Kidney epithelial cell (primary cell): ENCODE data around the gene MARK3. TPM values are rescaled to one million over a fixed set of nuclear protein-coding genes. Genes with fewer than 3 reads are reported as not detected.
A peak's percentile ranks its signal among the peaks of the same experiment; 100 is the strongest.

Experiments
- DNase-seq: peaks from one replicate; pipeline ENCODE4 v3.0.0-alpha.2; 2010; ENCODE audit warnings: low read depth
- H3K27me3 ChIP-seq: 2 replicates; pipeline ENCODE4 v1.6.0; 2011; ENCODE audit warnings: low read length; ENCODE audit not compliant: control insufficient read depth, insufficient read depth
- H3K36me3 ChIP-seq: 2 replicates; pipeline ENCODE4 v1.5.1; 2011; ENCODE audit warnings: low read length; ENCODE audit not compliant: control insufficient read depth, insufficient read depth
- H3K4me3 ChIP-seq: 2 replicates; pipeline ENCODE4 v1.5.1; 2011; ENCODE audit warnings: low read depth, mild to moderate bottlenecking, control low read depth, low read length
- CTCF ChIP-seq: IDR thresholded peaks from 2 replicates; pipeline ENCODE4 v1.5.1; 2011; ENCODE audit warnings: mild to moderate bottlenecking, moderate library complexity, low read length, control low read depth, inconsistent platforms; ENCODE audit not compliant: insufficient read depth, poor library complexity, severe bottlenecking
- total RNA-seq: library from RNA; depleted of rRNA; stranded (reverse); fragments of >200 nt; gene quantifications from 2 replicates; pipeline ENCODE4 v1.2.3, GENCODE V29; 2015

Gene MARK3
- total RNA-seq, 1 donor from 2014 or later, result 74.1 TPM

GRCh38 chr14:103529383-103530365 is 144.5 kb downstream of the MARK3 start:
- no peak for TF ChIP-seq CTCF
- Histone ChIP-seq H3K27me3 (no peaks in the 10 kb centered on the region), H3K4me3 (peak overlapping the region; percentile 91), H3K36me3 (no peaks in the 10 kb centered on the region)
- no peak for DNase-seq

DNA sequence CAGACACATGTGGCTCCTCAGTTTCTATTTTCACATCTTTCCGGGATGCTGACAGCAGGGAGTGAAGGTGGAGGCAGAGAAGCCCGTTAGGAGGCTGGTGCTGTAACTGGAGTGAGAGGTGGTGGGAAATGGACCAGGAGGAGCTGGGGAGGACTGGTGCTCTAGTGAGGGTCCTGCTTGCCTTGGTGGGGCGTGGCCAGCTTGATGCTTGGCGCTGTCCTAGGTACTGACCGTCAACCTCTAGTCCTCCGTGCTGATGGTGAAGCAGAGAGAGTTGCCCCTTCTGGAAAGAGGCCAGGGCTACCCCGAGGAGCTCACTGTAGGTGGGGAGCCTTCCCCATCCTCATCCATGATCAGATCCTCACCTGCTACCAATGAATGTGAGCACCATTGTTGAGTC is 145.2 kb downstream of the MARK3 start:
- DNase-seq, result no peak
- Histone ChIP-seq H3K27me3 (no peaks in the 10 kb centered on the region), H3K4me3 (no peak overlapping the region), H3K36me3 (no peaks in the 10 kb centered on the region)
- TF ChIP-seq CTCF, result no peak

GRCh38 chr14:103530831-103531230 is 145.6 kb downstream of the MARK3 start:
- DNase-seq, result no peak
- no peaks in the 10 kb centered on the region for H3K27me3 ChIP-seq
- TF ChIP-seq CTCF, result no peak
- no peak overlapping the region for H3K4me3 ChIP-seq
- H3K36me3 ChIP-seq, result no peaks in the 10 kb centered on the region

DNA sequence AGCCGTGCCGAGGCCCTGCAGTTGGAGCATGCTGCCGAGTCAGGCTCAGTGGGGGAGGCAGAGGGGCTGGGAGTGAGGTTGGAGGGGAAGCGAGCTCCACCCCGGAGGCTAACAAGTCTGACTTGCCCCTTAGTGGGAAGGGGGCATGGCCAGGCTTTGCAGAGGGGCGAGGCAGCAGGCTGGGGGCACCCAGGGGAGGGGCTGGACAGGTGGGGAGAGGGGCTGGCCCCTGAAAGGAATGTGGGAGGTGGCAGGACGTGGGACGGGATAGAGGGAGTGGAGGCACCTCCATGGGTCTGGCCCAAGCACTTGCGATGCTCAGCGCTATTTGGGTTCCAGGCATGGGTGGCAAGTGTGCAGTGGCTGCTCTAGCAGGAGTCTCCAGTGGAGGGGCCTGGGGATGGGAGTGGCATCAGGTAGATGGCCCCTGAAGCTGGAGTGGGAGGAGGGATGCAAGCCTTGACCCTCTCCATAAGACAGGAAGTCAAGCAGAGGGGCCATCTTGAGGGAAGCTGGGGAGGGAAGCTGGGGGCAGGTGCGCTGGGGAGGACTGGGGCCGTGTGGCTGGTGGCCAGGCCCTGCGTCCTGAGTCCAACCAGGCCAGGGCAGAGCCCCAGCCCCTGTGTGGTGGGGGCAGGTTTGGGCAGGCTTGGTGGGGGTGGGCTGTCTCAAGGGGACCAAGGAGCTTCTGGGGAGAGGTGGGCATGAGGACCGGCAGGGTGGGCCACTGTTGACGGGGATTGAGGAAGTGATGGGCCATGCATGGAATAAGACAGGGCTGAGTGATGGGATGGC is 146.4 kb downstream of the MARK3 start:
- no peak for TF ChIP-seq CTCF
- no peak for DNase-seq
- Histone ChIP-seq H3K4me3 (no peak overlapping the region), H3K36me3 (no peaks in the 10 kb centered on the region), H3K27me3 (no peaks in the 10 kb centered on the region)

- H3K36me3 ChIP-seq, result no peaks in the 10 kb centered on the region
- no peaks in the 10 kb centered on the region for H3K27me3 ChIP-seq
- no peak overlapping the region for H3K4me3 ChIP-seq
- no peak for DNase-seq
- no peak for TF ChIP-seq CTCF
Measured at GRCh38 chr14:103532216-103533136, 147.3 kb downstream of the MARK3 start.
